WTC11 (cell line): ENCODE results near the gene KLF11.
"Not testable (repeated sequence)": the region's sequence is repeated elsewhere in the genome, so short reads cannot be mapped to it uniquely, and the experiment has no call there.

Experiments used
- ATF3 ChIP-seq: sonication (generic); formaldehyde crosslinking; conservative IDR thresholded peaks from 2 replicates; pipeline ENCODE4 v1.8.1; 2022; ENCODE audit warnings: mild to moderate bottlenecking, missing genetic modification reagents
- CTCF ChIP-seq: fragments of 200-600 bp; IDR thresholded peaks from 2 replicates; pipeline ENCODE4 v1.8.0; 2022; ENCODE audit warnings: antibody characterized with exemption
- E2F4 ChIP-seq: sonication (generic); formaldehyde crosslinking; IDR thresholded peaks from 2 replicates; pipeline ENCODE4 v1.8.1; 2022; ENCODE audit warnings: low read depth, mild to moderate bottlenecking, moderate library complexity, missing genetic modification reagents, borderline replicate concordance
- ELF4 ChIP-seq: sonication (generic); formaldehyde crosslinking; IDR thresholded peaks from 2 replicates; pipeline ENCODE4 v1.8.1; 2022; ENCODE audit warnings: low read depth, mild to moderate bottlenecking, moderate library complexity, missing genetic modification reagents
- FOXP1 ChIP-seq: sonication (generic); formaldehyde crosslinking; IDR thresholded peaks from 2 replicates; pipeline ENCODE4 v1.8.0; 2022; ENCODE audit warnings: missing genetic modification reagents, mild to moderate bottlenecking, moderate library complexity, borderline replicate concordance
- JUN ChIP-seq: sonication (generic); formaldehyde crosslinking; IDR thresholded peaks from 2 replicates; pipeline ENCODE4 v1.8.0; 2023; ENCODE audit warnings: mild to moderate bottlenecking, missing genetic modification reagents
- NFE2L1 ChIP-seq: sonication (generic); formaldehyde crosslinking; IDR thresholded peaks from 2 replicates; pipeline ENCODE4 v1.8.1; 2023; ENCODE audit warnings: missing genetic modification reagents
- SMAD4 ChIP-seq: sonication (generic); formaldehyde crosslinking; IDR thresholded peaks from 2 replicates; pipeline ENCODE4 v1.8.0; 2022; ENCODE audit warnings: mild to moderate bottlenecking, missing genetic modification reagents
- USF2 ChIP-seq: sonication (generic); formaldehyde crosslinking; IDR thresholded peaks from 2 replicates; pipeline ENCODE4 v1.8.1; 2023; ENCODE audit warnings: mild to moderate bottlenecking, missing genetic modification reagents, moderate library complexity
- ZNF232 ChIP-seq: sonication (generic); formaldehyde crosslinking; IDR thresholded peaks from 2 replicates; pipeline ENCODE4 v1.8.0; 2022; ENCODE audit warnings: mild to moderate bottlenecking, missing genetic modification reagents
- TF ChIP-seq, protein P1 (sequence below): sonication (generic); formaldehyde crosslinking; IDR thresholded peaks from 2 replicates; pipeline ENCODE4 v1.8.1; 2022; ENCODE audit warnings: low read depth, missing genetic modification reagents, borderline replicate concordance
- TF ChIP-seq, protein P2 (sequence below): sonication (generic); formaldehyde crosslinking; IDR thresholded peaks from 2 replicates; pipeline ENCODE4 v1.8.0; 2022; ENCODE audit warnings: mild to moderate bottlenecking, missing genetic modification reagents

GRCh38 chr2:10091889-10092244 is 48.5 kb downstream of the KLF11 start:
- TF ChIP-seq ELF4 (CRISPR knock-in tag); NFE2L1 (CRISPR knock-in tag); SMAD4 (CRISPR knock-in tag); FOXP1 (CRISPR knock-in tag); ATF3 (CRISPR knock-in tag); ZNF232 (CRISPR knock-in tag); USF2; CTCF; E2F4; JUN: not testable (repeated sequence)
- TF ChIP-seq, protein P1, sequence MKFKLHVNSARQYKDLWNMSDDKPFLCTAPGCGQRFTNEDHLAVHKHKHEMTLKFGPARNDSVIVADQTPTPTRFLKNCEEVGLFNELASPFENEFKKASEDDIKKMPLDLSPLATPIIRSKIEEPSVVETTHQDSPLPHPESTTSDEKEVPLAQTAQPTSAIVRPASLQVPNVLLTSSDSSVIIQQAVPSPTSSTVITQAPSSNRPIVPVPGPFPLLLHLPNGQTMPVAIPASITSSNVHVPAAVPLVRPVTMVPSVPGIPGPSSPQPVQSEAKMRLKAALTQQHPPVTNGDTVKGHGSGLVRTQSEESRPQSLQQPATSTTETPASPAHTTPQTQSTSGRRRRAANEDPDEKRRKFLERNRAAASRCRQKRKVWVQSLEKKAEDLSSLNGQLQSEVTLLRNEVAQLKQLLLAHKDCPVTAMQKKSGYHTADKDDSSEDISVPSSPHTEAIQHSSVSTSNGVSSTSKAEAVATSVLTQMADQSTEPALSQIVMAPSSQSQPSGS, result not testable (repeated sequence)
- TF ChIP-seq, protein P2, sequence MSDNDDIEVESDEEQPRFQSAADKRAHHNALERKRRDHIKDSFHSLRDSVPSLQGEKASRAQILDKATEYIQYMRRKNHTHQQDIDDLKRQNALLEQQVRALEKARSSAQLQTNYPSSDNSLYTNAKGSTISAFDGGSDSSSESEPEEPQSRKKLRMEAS (CRISPR knock-in tag), result not testable (repeated sequence)
